ENCODE results near the gene CHSY1.
"Not testable (repeated sequence)": the region's sequence is repeated elsewhere in the genome, so short reads cannot be mapped to it uniquely, and the experiment has no call there.

The CHSY1 gene

GRCh38 chr15:101128221-101129015 is 123.4 kb downstream of the CHSY1 start:
- TF ChIP-seq CTCF (conservative IDR thresholded peaks at IDR 0.05) (no peak), ZFX (IDR thresholded peaks at IDR 0.05) (no peak)

GRCh38 chr15:101127506-101128076 is 124.3 kb downstream of the CHSY1 start:
- TF ChIP-seq CTCF (conservative IDR thresholded peaks at IDR 0.05) (no peak), ZFX (IDR thresholded peaks at IDR 0.05) (no peak)
- no peak overlapping the region for H3K27ac ChIP-seq

More at GRCh38 chr15:101128221-101129015, 123.4 kb downstream of the CHSY1 start:
- no peak overlapping the region for H3K27ac ChIP-seq

- H3K27ac ChIP-seq: no peak overlapping the region
- TF ChIP-seq ZFX (IDR thresholded peaks at IDR 0.05) (no peak), CTCF (conservative IDR thresholded peaks at IDR 0.05) (no peak)
Measured at GRCh38 chr15:101126618-101127505, 125.0 kb downstream of the CHSY1 start.

- H3K27ac ChIP-seq: not testable (repeated sequence)
Measured at GRCh38 chr15:101125881-101126428, 125.9 kb downstream of the CHSY1 start.
